Gastroesophageal sphincter (tissue), 4 donors: ENCODE data around the gene CBLN1. TPM values are rescaled to one million over a fixed set of nuclear protein-coding genes. Genes with fewer than 3 reads are reported as not detected.
A peak's percentile ranks its signal among the peaks of the same experiment; 100 is the strongest.

Experiments
- ATAC-seq: fragments of 150-250 bp; one replicate; pipeline ENCODE4 v1.9.1; 2016; ENCODE audit warnings: mild to moderate bottlenecking, moderate library complexity
- H3K27ac ChIP-seq, 4 donors: fragments of 200-600 bp; sonication (generic) in 3 of 4; 1 replicate in 3 of 4; 2 replicates in 1 of 4; pipeline ENCODE4 v1.5.1; 2016 to 2019
- H3K27me3 ChIP-seq: fragments of 200-600 bp; sonication (generic); one replicate; pipeline ENCODE4 v1.5.1; 2019
- H3K36me3 ChIP-seq, 2 donors: fragments of 200-600 bp; sonication (generic); one replicate each; pipeline ENCODE4 v1.5.1; 2019; ENCODE audit warnings: control low read depth in 1 of 2
- H3K4me1 ChIP-seq, 3 donors: fragments of 200-600 bp; sonication (generic); 1 replicate in 2 of 3; 2 replicates in 1 of 3; pipeline ENCODE4 v1.5.1; 2016 to 2019; ENCODE audit warnings: control low read depth in 2 of 3
- H3K4me3 ChIP-seq, 2 donors: fragments of 200-600 bp; sonication (generic); one replicate each; pipeline ENCODE4 v1.5.1; 2019; ENCODE audit warnings: mild to moderate bottlenecking in 1 of 2, moderate library complexity in 1 of 2
- H3K9me3 ChIP-seq, 3 donors: fragments of 200-600 bp; sonication (generic); one replicate each; pipeline ENCODE4 v1.5.1; 2017 to 2019; ENCODE audit warnings: control low read depth in 2 of 3
- CTCF ChIP-seq, 4 experiments: fragments of 200-600 bp in 2 of 4; fragments of 450-650 bp in 2 of 4; sonication (generic) in 1 of 4; IDR thresholded peaks; one replicate each; pipeline ENCODE4 v1.5.1; 2017 to 2019; ENCODE audit warnings: antibody characterized with exemption in 4 of 4, mild to moderate bottlenecking in 2 of 4, moderate library complexity in 2 of 4
- EP300 ChIP-seq: sonication (generic); formaldehyde crosslinking; IDR thresholded peaks from one replicate; pipeline ENCODE4 v1.6.1; 2017; ENCODE audit warnings: antibody characterized with exemption, mild to moderate bottlenecking
- POLR2A ChIP-seq, 2 donors: fragments of 450-650 bp; IDR thresholded peaks; one replicate each; pipeline ENCODE4 v1.6.1; 2017; ENCODE audit warnings: antibody characterized with exemption in 2 of 2, mild to moderate bottlenecking in 2 of 2, moderate library complexity in 1 of 2
- POLR2AphosphoS5 ChIP-seq: sonication (generic); formaldehyde crosslinking; IDR thresholded peaks from one replicate; pipeline ENCODE4 v1.6.1; 2017; ENCODE audit warnings: antibody characterized with exemption
- WGBS, 2 donors: methylation state at CpG; one replicate each; pipeline ENCODE4 v1.1.5; 2018; ENCODE audit warnings: low coverage in 1 of 2; 5-methylcytosine and 5-hydroxymethylcytosine counted together
- total RNA-seq, 4 donors: library from RNA; depleted of rRNA; stranded (reverse); fragments of >200 nt; gene quantifications; one replicate each; pipeline ENCODE4 v1.1.0, GENCODE V29; 2016

The CBLN1 gene
- total RNA-seq, 4 donors from 2014 or later: 0.45 to 1.3 TPM; not detected in 2

GRCh38 chr16:49292413-49292812, 10.8 kb upstream of the CBLN1 start:
- Histone ChIP-seq H3K27me3 (peaks cover 45% of the 10 kb centered on the region), H3K27ac (no peak overlapping the region), H3K9me3 (no peaks in the 10 kb centered on the region), H3K4me3 (no peak overlapping the region), H3K36me3 (no peaks in the 10 kb centered on the region), H3K4me1 (no peaks in the 10 kb centered on the region)
- WGBS, 2 donors: 52 to 70% methylated on average over 2 of the region's 2 CpGs
- ATAC-seq: no peak
- no peak for TF ChIP-seq CTCF (IDR thresholded peaks at IDR 0.05)
- TF ChIP-seq POLR2AphosphoS5: no peak
- no peak for TF ChIP-seq POLR2A (IDR thresholded peaks at IDR 0.05)
- no peak for TF ChIP-seq EP300

GRCh38 chr16:49287572-49287971, 5.9 kb upstream of the CBLN1 start:
- Histone ChIP-seq H3K36me3 (no peaks in the 10 kb centered on the region), H3K27me3 (peaks cover 74% of the 10 kb centered on the region), H3K27ac (no peak overlapping the region), H3K4me1 (peaks cover 0 to 12% (median 7%) of the 10 kb centered on the region in 3 donors), H3K9me3 (no peaks in the 10 kb centered on the region), H3K4me3 (no peak overlapping the region)
- 25% methylated on average over 2 of the region's 3 CpGs; no CpG with 5 or more reads in 1 of the 2 donors for WGBS, 2 donors
- TF ChIP-seq EP300: no peak
- no peak for TF ChIP-seq POLR2A (IDR thresholded peaks at IDR 0.05)
- TF ChIP-seq CTCF (IDR thresholded peaks at IDR 0.05): no peak
- no peak for TF ChIP-seq POLR2AphosphoS5
- ATAC-seq: no peak

- Histone ChIP-seq H3K27me3 (peaks cover 96% of the 10 kb centered on the region), H3K27ac (no peak overlapping the region), H3K9me3 (no peaks in the 10 kb centered on the region), H3K4me1 (peaks cover 0 to 38% (median 18%) of the 10 kb centered on the region in 3 donors), H3K36me3 (no peaks in the 10 kb centered on the region), H3K4me3 (no peak overlapping the region)
- WGBS, 2 donors: 42% methylated on average over 2 to 4 of the region's 4 CpGs
- no peak for ATAC-seq
- no peak for TF ChIP-seq POLR2AphosphoS5
- TF ChIP-seq POLR2A (IDR thresholded peaks at IDR 0.05): no peak
- TF ChIP-seq EP300: no peak
- no peak for TF ChIP-seq CTCF (IDR thresholded peaks at IDR 0.05)
Observed at GRCh38 chr16:49284962-49285361, 3.3 kb upstream of the CBLN1 start.

GRCh38 chr16:49283376-49284049, 1.9 kb upstream of the CBLN1 start:
- TF ChIP-seq CTCF (IDR thresholded peaks at IDR 0.05) (no peak), EP300 (no peak), POLR2AphosphoS5 (no peak), POLR2A (IDR thresholded peaks at IDR 0.05) (no peak)
- no peak overlapping the region for H3K27ac ChIP-seq
- no peaks in the 10 kb centered on the region for H3K9me3 ChIP-seq
- peaks cover 100% of the 10 kb centered on the region for H3K27me3 ChIP-seq
- H3K36me3 ChIP-seq: no peaks in the 10 kb centered on the region
- no peak for ATAC-seq
- peaks cover 0 to 52% (median 19%) of the 10 kb centered on the region in 3 donors for H3K4me1 ChIP-seq
- H3K4me3 ChIP-seq: peak overlapping the region in 1 of 2 donors; percentile 57
- WGBS, 2 donors: 2 to 7% methylated on average over 3 to 17 of the region's 25 CpGs
